GM19328 (cell line): ENCODE data around the gene NUAK1.
"Not testable (repeated sequence)": the region's sequence is repeated elsewhere in the genome, so short reads cannot be mapped to it uniquely, and the experiment has no call there.

Experiments used
- ATAC-seq: cut with Tn5 transposase; IDR thresholded peaks from one replicate; pipeline ENCODE4 v1.9.1; 2021; ENCODE audit warnings: mild to moderate bottlenecking, moderate library complexity; ENCODE audit not compliant: unreplicated experiment

NUAK1 gene

GRCh38 chr12:106037524-106038298 lies 101.0 kb downstream of the NUAK1 start:
- no peak for ATAC-seq

GRCh38 chr12:106035421-106035820 lies 103.3 kb downstream of the NUAK1 start:
- ATAC-seq = no peak

GRCh38 chr12:106034316-106034715 lies 104.4 kb downstream of the NUAK1 start:
- ATAC-seq = no peak

GRCh38 chr12:106033161-106033675 lies 105.5 kb downstream of the NUAK1 start:
- no peak for ATAC-seq

GRCh38 chr12:106032623-106032925 lies 106.2 kb downstream of the NUAK1 start:
- no peak for ATAC-seq

DNA sequence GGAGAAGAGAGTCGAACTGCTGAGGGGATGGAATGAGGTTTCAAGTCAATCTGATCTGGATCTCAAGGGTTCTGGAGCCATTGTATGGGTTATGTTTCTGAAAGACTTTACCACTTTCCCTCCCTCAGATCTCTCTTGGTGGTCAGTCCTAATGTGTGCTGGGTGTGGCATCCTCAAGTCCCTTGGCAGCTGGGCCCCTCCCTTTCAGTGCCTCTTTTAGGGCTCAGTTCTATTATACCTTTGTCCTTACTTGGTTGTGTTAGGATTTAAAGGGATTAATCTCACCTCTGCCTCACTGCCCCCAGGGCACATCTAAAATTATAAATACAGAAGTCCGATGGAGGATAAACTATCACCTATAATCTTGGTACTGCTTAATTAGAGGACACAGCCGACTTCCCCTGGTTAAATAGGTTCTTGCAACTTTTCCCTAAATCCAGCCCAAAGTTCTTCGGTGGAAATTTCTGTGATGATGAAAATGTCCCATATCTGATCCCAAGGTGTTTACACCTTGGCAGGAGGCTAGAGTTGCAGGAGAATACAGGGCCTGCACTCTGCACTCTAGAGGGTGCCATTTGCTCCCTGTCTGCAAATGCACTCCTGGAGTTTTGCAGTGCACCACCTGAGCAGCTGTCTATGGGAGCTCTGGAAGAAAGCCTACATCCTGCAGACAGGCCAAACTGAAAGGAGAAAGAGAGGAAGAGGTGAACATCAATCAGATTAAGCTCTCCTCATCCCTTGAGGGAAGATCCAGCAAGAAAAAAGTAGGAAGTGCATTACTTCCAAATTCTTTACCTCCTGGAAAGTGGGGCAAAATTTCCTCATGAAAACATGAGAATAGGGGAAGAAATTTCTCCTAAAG lies 106.8 kb downstream of the NUAK1 start:
- no peak for ATAC-seq

DNA sequence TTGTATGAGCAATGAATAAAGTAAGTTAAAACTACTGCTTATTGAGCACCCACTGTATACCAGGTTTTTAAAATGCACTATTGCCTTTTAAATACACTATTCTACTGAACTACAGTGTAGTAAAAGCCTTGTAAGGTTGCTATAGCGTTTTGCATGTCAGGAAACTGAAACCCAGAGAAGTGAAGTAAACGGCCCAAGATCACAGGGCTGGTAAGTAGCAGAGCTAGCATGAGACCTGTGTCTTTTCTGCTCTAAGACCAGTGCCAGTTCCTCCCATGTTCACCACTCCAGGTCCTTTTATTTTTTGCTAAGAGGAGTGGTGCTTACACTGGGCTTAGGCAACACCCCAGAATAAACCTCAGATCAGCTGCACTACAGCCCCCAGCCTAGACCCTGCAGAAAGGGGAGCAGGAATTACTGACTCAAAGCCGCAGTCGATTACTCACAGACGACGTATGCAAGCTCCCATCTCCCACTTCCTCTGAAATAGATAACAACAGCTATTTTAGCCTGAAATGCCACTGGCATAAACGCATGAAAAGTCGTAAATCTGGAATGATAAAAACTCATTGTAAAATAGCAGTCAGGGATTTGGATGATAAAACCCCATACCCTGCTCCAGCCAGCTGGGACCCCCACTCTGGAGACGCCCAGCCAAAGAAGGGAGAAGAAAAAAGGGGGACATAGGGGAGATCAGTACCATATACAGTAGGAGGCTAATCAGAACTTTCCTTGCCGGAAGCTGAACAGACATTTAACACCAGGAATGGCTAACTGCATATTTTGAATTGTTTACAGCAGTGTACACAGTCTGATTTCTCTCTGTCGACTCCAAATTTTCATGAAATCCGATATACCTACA lies 108.3 kb downstream of the NUAK1 start:
- ATAC-seq = no peak

- ATAC-seq = no peak
Observed at GRCh38 chr12:106029532-106029931, 109.2 kb downstream of the NUAK1 start.

GRCh38 chr12:106027911-106028310 lies 110.8 kb downstream of the NUAK1 start:
- no peak for ATAC-seq

DNA sequence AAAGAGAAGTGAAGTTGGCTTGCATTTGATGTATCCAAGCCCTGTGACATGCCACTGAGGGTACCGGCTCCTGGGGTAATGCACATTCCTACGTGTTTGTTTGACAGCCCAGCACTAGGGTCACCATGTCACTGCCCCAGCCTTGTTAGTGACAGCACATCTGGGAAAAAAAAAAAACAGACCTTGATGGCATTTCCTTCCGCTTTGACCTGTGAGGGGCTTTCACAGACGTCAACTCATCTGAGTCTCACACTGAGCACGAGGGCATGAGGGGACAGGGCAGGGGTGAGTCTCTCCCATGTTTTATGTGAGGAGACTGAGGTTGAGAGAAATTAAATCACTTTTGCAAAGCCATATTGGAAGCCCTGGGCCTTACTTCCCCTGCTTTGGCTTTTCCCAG lies 111.5 kb downstream of the NUAK1 start:
- no peak for ATAC-seq

DNA sequence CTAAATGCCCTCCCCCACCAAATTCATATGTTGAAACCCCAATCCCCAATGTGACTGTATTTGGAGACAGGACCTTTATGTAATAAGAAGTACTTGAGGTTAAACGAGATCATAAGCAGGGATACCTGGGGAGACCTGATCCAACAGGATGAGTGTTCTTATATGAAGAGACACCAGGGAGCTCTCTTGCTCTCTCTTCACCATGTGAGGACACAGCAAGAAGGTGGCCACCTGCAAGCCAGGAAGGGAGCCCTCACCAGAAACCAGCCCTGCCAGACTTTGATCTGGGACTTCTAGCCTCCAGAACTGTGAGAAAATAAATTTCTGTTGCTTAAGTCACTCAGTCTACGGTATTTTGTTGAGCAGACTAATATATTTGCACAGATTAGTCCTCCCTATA lies 113.6 kb downstream of the NUAK1 start:
- ATAC-seq = no peak

DNA sequence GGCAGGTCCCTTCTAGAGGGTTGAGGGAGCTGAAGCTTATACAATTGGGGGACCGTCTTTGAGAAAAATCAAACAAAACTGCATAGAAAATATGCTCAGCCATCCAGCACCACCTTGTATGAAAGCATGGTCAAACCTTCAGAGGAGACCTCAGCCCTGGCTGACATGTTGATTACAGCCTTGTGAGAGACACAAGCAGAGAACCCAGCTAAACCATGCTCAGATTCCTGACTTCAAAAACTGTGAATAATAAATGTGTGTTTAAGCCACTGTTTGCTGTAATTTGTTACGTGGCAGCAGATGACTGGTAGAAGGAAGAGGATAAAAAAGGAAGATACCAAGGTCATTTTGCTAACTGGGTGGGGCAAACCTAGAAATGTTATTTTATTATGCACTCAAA lies 115.7 kb downstream of the NUAK1 start:
- no peak for ATAC-seq

DNA sequence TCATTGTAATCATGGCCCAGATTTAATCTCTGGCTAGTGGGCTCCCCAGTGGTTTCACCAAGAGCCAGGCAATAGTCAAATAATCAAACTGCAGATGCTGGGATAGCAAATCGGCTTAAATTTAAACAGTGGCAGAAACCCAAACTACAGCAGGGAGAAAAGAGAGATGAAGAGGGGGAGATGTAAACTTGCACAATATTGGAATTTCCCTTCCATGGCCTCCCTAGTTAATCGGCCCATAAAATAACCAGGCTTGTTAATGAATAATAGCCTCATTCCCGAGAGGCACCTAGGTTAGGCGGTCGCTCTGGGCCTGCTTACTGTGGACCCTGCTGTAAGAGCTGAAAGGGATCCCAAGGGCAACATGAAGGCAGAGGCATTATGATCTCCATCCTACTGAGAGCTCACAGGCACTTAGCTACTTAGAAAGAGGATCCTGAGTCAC lies 116.2 kb downstream of the NUAK1 start:
- no peak for ATAC-seq

DNA sequence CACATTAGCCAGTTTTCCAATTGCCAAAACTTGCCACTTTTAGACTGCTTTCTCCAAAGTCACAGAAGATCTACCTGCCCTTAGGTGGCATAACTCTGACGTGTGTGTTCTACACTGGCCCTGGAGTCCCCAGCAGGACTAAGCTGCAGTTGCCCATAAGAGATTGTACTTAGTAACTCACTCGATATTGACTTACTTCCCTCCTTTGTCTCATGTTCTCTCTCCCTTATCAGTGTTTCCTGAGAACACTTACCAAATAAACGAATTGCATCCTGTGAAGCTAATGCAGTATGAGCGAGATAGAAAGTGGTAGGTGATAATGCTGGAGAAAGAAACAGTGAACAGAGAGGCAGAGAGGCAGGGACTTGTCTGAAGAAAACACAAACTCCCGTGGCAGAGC lies 117.2 kb downstream of the NUAK1 start:
- ATAC-seq = no peak

DNA sequence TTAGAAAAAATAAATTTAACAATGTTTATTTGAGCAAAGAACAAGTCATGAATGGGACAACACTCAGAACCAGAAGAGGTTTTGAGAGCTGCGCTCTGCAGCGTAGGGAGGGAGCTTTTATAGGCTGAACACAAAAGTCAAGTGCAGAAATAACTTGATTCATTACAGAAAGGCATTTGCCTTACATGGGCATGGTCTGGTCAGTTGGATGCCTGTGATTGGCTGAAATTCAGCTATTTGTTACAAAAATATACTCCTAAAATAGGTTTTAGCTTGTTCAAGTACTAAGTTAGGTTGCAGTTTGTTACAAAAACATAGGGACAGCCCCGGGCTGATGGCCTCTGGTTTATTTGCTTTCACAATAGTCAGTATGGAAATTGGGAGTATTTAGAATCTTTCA lies 118.0 kb downstream of the NUAK1 start:
- no peak for ATAC-seq

DNA sequence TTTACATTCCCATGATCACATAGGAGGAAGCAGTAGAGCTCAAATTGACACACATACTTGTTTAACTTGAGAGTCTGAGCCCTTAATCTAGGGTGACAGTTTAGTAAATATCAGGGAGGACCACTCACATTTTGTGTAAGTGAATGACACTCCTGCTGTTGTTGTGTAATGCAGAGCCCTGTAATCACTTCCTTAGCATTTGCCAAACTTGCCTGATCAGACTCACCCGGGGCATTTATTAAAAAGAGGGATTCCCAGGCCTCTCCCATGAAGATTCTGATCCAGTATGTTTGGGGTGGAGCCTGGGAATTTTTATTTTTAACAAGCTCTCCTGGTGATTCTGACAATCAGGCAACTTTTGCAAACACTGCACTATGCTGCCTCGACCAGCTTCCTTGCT lies 119.6 kb downstream of the NUAK1 start:
- no peak for ATAC-seq

DNA sequence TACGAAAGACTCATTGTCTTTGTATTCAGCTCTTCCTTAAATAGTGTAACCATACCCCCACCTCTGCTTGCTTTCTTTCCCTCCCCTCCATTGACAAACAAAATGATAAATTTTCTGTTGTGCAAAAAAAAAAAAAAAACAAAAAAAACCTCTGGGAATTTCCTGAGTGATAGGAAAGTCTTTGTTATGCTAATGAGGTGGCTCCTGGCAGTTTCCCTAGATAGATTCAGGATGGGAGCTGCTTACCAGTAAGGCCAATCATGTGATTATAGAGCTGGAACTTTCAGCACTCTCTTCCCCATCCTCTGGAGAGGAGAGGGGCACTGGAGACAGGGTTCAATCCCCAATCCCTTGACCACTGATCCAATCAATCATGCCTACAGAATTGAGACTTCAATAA lies 120.5 kb downstream of the NUAK1 start:
- ATAC-seq = no peak

- not testable (repeated sequence) for ATAC-seq
Observed at GRCh38 chr12:106016601-106017278, 122.0 kb downstream of the NUAK1 start.

GRCh38 chr12:106015646-106016045 lies 123.1 kb downstream of the NUAK1 start:
- no peak for ATAC-seq

GRCh38 chr12:106013941-106014340 lies 124.8 kb downstream of the NUAK1 start:
- ATAC-seq = no peak
